ENCODE measurements around the gene SCYL1. TPM values are rescaled to one million over a fixed set of nuclear protein-coding genes. Genes with fewer than 3 reads are reported as not detected.

SCYL1 gene
- total and polyA plus RNA-seq, 12 donors = 52.3 to 395 (median 148) TPM

- WGBS, 4 donors = 0 to 2% (median 1%) methylated on average over 15 to 60 of the region's 60 CpGs
These were observed 47.5 kb upstream of the SCYL1 start for GRCh38 chr11:65477149-65477965.

GRCh38 chr11:65478388-65479183 lies 46.3 kb upstream of the SCYL1 start:
- Histone ChIP-seq H3K4me3 (peak overlapping the region in 1 of 4 donors; percentile 16), H3K27ac (peak overlapping the region; percentile 97 to 100 (median 99)), H3K36me3 (replicated peaks in 1 of 2) (no peaks in the 10 kb centered on the region), H3K9me3 (replicated peaks in 1 of 3) (no peaks in the 10 kb centered on the region), H3K27me3 (no peaks in the 10 kb centered on the region), H3K4me1 (replicated peaks in 1 of 2) (peaks cover 37 to 51% of the 10 kb centered on the region in 2 donors)
- intact Hi-C loops (cut with DNase I) = no loop called here
- peak; percentile 66 to 84 (median 83) for DNase-seq
- WGBS, 4 donors = 28 to 41% (median 34%) methylated on average over 6 to 33 of the region's 33 CpGs
- TF ChIP-seq, protein P1, sequence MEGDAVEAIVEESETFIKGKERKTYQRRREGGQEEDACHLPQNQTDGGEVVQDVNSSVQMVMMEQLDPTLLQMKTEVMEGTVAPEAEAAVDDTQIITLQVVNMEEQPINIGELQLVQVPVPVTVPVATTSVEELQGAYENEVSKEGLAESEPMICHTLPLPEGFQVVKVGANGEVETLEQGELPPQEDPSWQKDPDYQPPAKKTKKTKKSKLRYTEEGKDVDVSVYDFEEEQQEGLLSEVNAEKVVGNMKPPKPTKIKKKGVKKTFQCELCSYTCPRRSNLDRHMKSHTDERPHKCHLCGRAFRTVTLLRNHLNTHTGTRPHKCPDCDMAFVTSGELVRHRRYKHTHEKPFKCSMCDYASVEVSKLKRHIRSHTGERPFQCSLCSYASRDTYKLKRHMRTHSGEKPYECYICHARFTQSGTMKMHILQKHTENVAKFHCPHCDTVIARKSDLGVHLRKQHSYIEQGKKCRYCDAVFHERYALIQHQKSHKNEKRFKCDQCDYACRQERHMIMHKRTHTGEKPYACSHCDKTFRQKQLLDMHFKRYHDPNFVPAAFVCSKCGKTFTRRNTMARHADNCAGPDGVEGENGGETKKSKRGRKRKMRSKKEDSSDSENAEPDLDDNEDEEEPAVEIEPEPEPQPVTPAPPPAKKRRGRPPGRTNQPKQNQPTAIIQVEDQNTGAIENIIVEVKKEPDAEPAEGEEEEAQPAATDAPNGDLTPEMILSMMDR (IDR thresholded peaks at IDR 0.05) = no peak
- peak; percentile 55 to 62 for TF ChIP-seq POLR2A (IDR thresholded peaks at IDR 0.05)

More at GRCh38 chr11:65477149-65477965, 47.5 kb upstream of the SCYL1 start:
- peak; percentile 97 to 99 (median 98) for DNase-seq
- no peaks in the 10 kb centered on the region for H3K36me3 ChIP-seq (replicated peaks in 1 of 2)
- peak overlapping the region; percentile 44 to 93 (median 68) for H3K4me3 ChIP-seq
- intact Hi-C loops (cut with DNase I) = no loop called here
- peaks cover 37 to 63% of the 10 kb centered on the region in 2 donors for H3K4me1 ChIP-seq (replicated peaks in 1 of 2)
- H3K9me3 ChIP-seq (replicated peaks in 1 of 3) = no peaks in the 10 kb centered on the region
- TF ChIP-seq POLR2A (IDR thresholded peaks at IDR 0.05) = peak; percentile 94 to 96
- TF ChIP-seq, protein P1 (IDR thresholded peaks at IDR 0.05) = peak in 1 of 6 experiments; percentile 12
- no peaks in the 10 kb centered on the region for H3K27me3 ChIP-seq
- peak overlapping the region; percentile 97 to 100 (median 99) for H3K27ac ChIP-seq

GRCh38 chr11:65479184-65480145 lies 45.4 kb upstream of the SCYL1 start:
- Histone ChIP-seq H3K9me3 (replicated peaks in 1 of 3) (no peaks in the 10 kb centered on the region), H3K4me3 (peak overlapping the region in 1 of 4 donors; percentile 16), H3K4me1 (replicated peaks in 1 of 2) (peaks cover 37 to 51% of the 10 kb centered on the region in 2 donors), H3K36me3 (replicated peaks in 1 of 2) (no peaks in the 10 kb centered on the region), H3K27ac (peak overlapping the region; percentile 97 to 100 (median 99)), H3K27me3 (no peaks in the 10 kb centered on the region)
- intact Hi-C loops (cut with DNase I) = no loop called here
- peak in 1 of 2 donors; percentile 30 for TF ChIP-seq POLR2A (IDR thresholded peaks at IDR 0.05)
- TF ChIP-seq, protein P1 (IDR thresholded peaks at IDR 0.05) = peak in 3 of 6 experiments; percentile 13 to 31 (median 18)
- peak in 6 of 7 donors; percentile 57 to 84 (median 72) for DNase-seq
- WGBS, 4 donors = 44 to 60% (median 56%) methylated on average over 8 to 11 of the region's 11 CpGs
